HUDEP-2 (cell line): ENCODE results near the gene CNOT10.

Experiments
- DNase-seq, 76 experiments: peaks; one replicate each; lab custom pipeline; 2025; ENCODE audit not compliant: unreplicated experiment in 76 of 76; lab: John Stamatoyannopoulos, UW

CNOT10 gene

GRCh38 chr3:32816439-32817256 is 131.7 kb downstream of the CNOT10 start:
- peak in 11 of 76 experiments; percentile 10 to 47 (median 14) for DNase-seq

DNA sequence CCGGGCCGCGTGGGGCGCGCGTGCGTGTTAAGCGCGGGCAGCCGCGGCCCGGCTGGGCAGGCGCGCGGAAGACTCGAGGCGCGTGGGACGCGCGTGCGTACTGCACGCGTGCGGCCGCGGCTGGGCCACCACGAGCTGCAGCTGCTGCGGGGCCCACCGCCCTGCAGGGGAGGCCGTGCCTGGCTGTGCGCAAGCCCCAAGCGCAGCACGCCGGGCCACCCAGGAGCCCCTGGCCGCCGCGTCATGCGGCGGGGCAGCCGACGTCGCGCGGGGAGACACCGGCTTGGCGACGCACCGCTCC is 132.2 kb downstream of the CNOT10 start:
- DNase-seq, result peak in 2 of 76 experiments; percentile 14 to 30

DNA sequence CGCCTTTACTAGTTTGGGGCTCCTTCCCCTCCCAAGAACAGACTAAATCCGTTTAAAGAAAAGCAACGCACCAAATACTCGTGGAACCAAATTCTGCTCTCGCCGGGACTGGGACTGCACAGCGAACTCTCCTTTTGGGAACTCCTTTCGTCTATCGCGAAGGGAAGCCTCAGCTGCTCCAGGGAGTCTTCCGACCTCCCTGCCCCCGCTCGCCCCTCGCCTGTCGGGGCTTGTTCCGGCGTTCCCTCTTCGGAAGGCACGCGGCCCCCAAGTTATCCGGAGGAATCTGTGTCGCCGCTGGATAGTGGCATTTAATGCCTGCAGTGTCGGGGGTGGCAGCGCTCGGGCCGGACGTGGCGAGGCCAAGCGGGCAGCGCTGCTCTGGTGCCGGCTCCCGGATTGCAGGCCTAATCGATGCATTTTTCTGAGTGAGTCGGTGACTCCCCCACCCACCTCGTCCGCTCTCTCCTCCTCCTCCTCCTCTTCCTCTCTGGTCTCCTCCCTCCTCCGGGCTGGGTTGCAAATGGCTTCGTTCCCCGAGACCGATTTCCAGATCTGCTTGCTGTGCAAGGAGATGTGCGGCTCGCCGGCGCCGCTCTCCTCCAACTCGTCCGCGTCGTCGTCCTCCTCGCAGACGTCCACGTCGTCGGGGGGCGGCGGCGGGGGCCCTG is 132.7 kb downstream of the CNOT10 start, which contains the start of gene TRIM71:
Gene TRIM71, plus strand, starts transcription at position 440 of the 671 bp plus-strand sequence. Its CDS starts 84 bp downstream, at position 524.
- peak in 8 of 76 experiments; percentile 12 to 37 (median 16) for DNase-seq

DNA sequence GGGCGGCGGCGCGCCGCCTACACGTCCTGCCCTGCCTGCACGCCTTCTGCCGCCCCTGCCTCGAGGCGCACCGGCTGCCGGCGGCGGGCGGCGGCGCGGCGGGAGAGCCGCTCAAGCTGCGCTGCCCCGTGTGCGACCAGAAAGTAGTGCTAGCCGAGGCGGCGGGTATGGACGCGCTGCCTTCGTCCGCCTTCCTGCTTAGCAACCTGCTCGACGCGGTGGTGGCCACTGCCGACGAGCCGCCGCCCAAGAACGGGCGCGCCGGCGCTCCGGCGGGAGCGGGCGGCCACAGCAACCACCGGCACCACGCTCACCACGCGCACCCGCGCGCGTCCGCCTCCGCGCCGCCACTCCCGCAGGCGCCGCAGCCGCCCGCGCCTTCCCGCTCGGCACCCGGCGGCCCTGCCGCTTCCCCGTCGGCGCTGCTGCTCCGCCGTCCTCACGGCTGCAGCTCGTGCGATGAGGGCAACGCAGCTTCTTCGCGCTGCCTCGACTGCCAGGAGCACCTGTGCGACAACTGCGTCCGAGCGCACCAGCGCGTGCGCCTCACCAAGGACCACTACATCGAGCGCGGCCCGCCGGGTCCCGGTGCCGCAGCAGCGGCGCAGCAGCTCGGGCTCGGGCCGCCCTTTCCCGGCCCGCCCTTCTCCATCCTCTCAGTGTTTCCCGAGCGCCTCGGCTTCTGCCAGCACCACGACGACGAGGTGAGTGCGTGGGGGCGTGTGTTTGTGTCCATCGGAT is 133.4 kb downstream of the CNOT10 start:
- peak in 4 of 76 experiments; percentile 8 to 29 (median 12) for DNase-seq

DNA sequence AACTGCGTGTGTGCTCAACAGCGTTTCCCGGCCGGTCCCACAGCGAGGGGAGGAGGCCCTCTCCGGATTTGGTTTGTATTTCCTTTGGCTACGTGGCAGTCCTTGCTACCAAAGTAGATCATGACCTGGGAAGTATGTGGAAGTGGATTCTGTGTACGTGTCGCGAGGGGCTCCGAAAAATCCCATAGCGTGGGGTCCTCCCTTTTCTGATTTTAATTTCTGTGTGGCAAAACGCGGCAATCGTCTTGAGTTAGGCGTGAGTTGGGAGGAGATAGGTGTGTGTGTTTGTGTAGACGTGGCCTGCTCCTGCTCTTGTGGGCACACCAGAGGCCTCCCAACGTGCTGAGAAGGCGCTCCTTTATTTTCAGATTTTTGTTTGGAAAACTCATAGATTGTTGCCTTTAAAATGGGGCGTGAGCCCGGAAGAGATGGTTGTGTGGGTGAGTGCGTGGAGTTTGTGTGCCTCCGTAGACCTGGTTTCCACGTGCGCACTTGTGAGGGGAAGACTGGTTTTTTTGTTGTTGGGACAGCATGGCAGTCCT is 134.1 kb downstream of the CNOT10 start:
- no peak for DNase-seq

DNA sequence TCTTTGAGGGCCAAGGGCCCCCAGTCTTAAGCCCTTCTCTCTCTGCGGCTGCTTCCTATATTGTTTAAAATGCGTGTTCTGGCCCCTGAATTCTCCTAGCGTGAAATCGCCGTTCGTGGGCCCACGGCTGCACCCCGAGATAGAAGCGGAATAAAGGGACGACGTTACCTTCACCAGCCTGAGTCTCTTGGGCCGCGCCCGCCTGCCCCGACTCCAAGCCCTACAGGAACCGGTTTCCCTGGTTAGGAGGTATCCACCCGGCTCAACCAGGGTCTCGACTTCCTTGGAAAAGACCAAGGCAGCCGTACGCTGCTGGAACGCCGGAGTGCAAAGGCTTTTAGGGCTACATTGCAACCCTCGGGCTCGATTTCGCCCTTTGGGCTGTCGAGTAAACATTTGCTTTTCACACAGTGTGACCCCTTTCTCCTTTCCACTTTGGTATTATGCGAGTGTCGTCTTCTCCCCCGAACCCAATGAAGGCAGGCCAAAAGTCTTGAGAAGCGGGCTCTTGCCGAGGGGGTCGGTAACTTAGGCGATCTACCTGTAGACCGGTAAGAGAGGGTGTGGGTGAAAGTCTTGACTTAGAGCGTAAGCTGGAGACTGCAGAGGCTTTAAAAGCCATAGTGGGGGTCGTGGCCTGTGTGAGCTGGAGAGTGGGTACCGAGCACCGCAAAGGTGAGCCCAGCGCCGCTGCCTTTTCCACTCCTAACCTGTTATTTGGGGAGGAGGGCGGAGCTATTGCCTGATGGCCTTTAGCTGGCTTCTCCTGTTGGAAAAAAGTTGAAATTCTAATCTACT is 134.8 kb downstream of the CNOT10 start:
- no peak for DNase-seq

GRCh38 chr3:32820430-32820829 is 135.4 kb downstream of the CNOT10 start:
- no peak for DNase-seq

DNA sequence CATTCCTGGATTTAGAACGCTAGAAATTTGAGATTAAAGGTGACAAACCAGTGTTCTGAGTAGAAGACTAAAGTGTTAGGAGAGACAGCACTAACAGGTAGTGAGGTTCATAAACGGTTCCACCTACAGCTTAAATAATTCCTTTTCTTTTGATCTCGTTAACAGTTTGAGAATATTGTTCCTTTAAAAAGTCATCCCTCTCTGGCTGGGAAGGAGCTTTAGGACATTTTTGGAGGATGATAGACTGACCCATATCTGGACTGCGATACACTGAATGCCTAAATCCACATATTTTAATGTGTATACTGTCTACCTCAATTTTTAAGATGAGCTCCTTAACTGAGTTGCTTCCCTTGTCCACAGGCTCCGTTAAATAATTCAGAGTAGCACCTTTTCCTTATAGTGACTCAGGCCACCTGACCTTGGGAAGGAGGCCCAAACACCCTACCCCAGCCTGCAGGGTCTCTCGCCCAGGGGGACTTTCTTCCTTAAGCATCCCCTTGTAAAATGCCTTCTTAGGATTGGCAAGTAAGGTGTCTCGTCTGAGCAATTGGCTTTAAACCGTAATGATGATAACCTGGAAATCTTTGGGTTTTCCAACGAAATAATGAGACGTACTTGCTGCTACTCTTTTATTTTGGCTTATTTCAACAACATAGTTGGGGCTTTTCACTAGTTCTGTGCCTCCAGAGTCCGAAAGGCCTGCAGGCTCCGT is 136.1 kb downstream of the CNOT10 start:
- no peak for DNase-seq

- DNase-seq, result no peak
Measured at GRCh38 chr3:32821686-32822296, 136.8 kb downstream of the CNOT10 start.

GRCh38 chr3:32822609-32823498 is 137.9 kb downstream of the CNOT10 start:
- no peak for DNase-seq
